Measurements from ENCODE around the gene PCNA.
"Not testable (repeated sequence)": the region's sequence is repeated elsewhere in the genome, so short reads cannot be mapped to it uniquely, and the experiment has no call there.

PCNA gene

GRCh38 chr20:5141615-5142014, 21.9 kb upstream of the PCNA start:
- DNase-seq: no peak

- DNase-seq: no peak
These were observed 20.4 kb upstream of the PCNA start for GRCh38 chr20:5140195-5140594.

GRCh38 chr20:5136096-5136495, 16.3 kb upstream of the PCNA start:
- DNase-seq: no peak

- no peak for DNase-seq
These were observed 15.7 kb upstream of the PCNA start for GRCh38 chr20:5135363-5136012.

GRCh38 chr20:5133998-5134397, 14.2 kb upstream of the PCNA start:
- no peak for DNase-seq

- no peak for DNase-seq
These were observed 11.7 kb upstream of the PCNA start for GRCh38 chr20:5131502-5131901.

- no peak for DNase-seq
These were observed 9.1 kb upstream of the PCNA start for GRCh38 chr20:5128886-5129285.

GRCh38 chr20:5127859-5128424, 8.2 kb upstream of the PCNA start:
- DNase-seq: peak; percentile 79

GRCh38 chr20:5127204-5127858, 7.6 kb upstream of the PCNA start:
- peak; percentile 52 for DNase-seq

GRCh38 chr20:5126512-5127203, 6.9 kb upstream of the PCNA start, which contains the start of gene CDS2:
TSS of gene CDS2 (plus strand) at chr20:5127008. CDS start at chr20:5127093, 85 bp downstream.
- peak; percentile 100 for DNase-seq

GRCh38 chr20:5122873-5123260, 3.1 kb upstream of the PCNA start:
- DNase-seq: no peak

- DNase-seq: no peak
These were observed 373 bp upstream of the PCNA start for GRCh38 chr20:5120185-5120476.

- no peak for DNase-seq
These were observed 669 bp downstream of the PCNA start for GRCh38 chr20:5119143-5119434.

- no peak for DNase-seq
These were observed 1.3 kb downstream of the PCNA start for GRCh38 chr20:5118220-5119142.

- DNase-seq: no peak
These were observed 2.9 kb downstream of the PCNA start for GRCh38 chr20:5116875-5117274.

GRCh38 chr20:5114403-5114802, 5.4 kb downstream of the PCNA start:
- DNase-seq: no peak

GRCh38 chr20:5113615-5113986, 6.2 kb downstream of the PCNA start:
- no peak for DNase-seq

- no peak for DNase-seq
These were observed 10.5 kb downstream of the PCNA start for GRCh38 chr20:5109276-5109675.

GRCh38 chr20:5104479-5104878, 15.3 kb downstream of the PCNA start:
- no peak for DNase-seq

GRCh38 chr20:5100684-5101347, 18.9 kb downstream of the PCNA start:
- peak; percentile 80 for DNase-seq

GRCh38 chr20:5099909-5100308, 19.8 kb downstream of the PCNA start:
- not testable (repeated sequence) for DNase-seq

- not testable (repeated sequence) for DNase-seq
These were observed 20.7 kb downstream of the PCNA start for GRCh38 chr20:5099009-5099408.

- DNase-seq: no peak
These were observed 23.3 kb downstream of the PCNA start for GRCh38 chr20:5096463-5096862.

Measured in suppressor macrophage treated with lipopolysaccharide for 4 hours (primary cell).